PC-9 (cell line): ENCODE results near the gene YPEL1. TPM values are rescaled to one million over a fixed set of nuclear protein-coding genes. Genes with fewer than 3 reads are reported as not detected.

Experiments used
- BruUV-seq: library from RNA; stranded (reverse); fragments of 400-500 nt; replicated peaks from 2 replicates; lab custom pipeline; 2021; lab: Mats Ljungman, UMichigan
- CTCF ChIA-PET: fragments of 300-600 bp; sonication (Branson Sonifier 250); formaldehyde crosslinking; loops from one replicate; lab custom pipeline; 2022; ENCODE audit warnings: antibody characterized with exemption; lab: Charles Lee
- POLR2A ChIA-PET: fragments of 300-600 bp; sonication (Branson Sonifier 250); formaldehyde crosslinking; loops from one replicate; lab custom pipeline; 2022; ENCODE audit warnings: antibody characterized with exemption; ENCODE audit not compliant: unreplicated experiment; lab: Charles Lee
- DNase-seq, 2 experiments: peaks; one replicate each; pipeline versions ENCODE4 v3.0.0 to v3.0.0-alpha.2; 2015 to 2022; ENCODE audit warnings: mixed read lengths in 1 of 2
- H2AFZ ChIP-seq: fragments of 200-600 bp; sonication (generic); 2 replicates; pipeline ENCODE4 v1.8.1; 2017; ENCODE audit warnings: antibody characterized with exemption
- H3F3A ChIP-seq: fragments of 200-600 bp; sonication (generic); 2 replicates; pipeline ENCODE4 v1.8.1; 2017; ENCODE audit warnings: antibody characterized with exemption, mild to moderate bottlenecking, low read depth; ENCODE audit not compliant: insufficient read depth
- H3K27ac ChIP-seq: fragments of 200-600 bp; sonication (generic); 2 replicates; pipeline ENCODE4 v1.6.1; 2016; ENCODE audit warnings: mixed run types
- H3K27me3 ChIP-seq: fragments of 200-600 bp; sonication (generic); 2 replicates; pipeline ENCODE4 v1.6.1; 2016; ENCODE audit warnings: low read depth, mixed run types; ENCODE audit not compliant: insufficient read depth
- H3K36me3 ChIP-seq: fragments of 200-600 bp; sonication (generic); 2 replicates; pipeline ENCODE4 v1.6.1; 2016; ENCODE audit warnings: low read depth, mixed run types
- H3K4me1 ChIP-seq: fragments of 200-600 bp; sonication (generic); replicated peaks from 2 replicates; pipeline ENCODE4 v1.6.1; 2016; ENCODE audit warnings: mixed run types; ENCODE audit not compliant: insufficient read depth
- H3K4me2 ChIP-seq: fragments of 200-600 bp; sonication (generic); 2 replicates; pipeline ENCODE4 v1.6.1; 2017; ENCODE audit warnings: mixed run types
- H3K4me3 ChIP-seq: fragments of 200-600 bp; sonication (generic); 2 replicates; pipeline ENCODE4 v1.6.1; 2016; ENCODE audit warnings: mixed run types
- H3K79me2 ChIP-seq: fragments of 200-600 bp; sonication (generic); 2 replicates; pipeline ENCODE4 v1.6.1; 2017; ENCODE audit warnings: low read depth, mixed run types
- H3K9me2 ChIP-seq: fragments of 200-600 bp; sonication (generic); 2 replicates; pipeline ENCODE4 v1.8.1; 2017; ENCODE audit warnings: mild to moderate bottlenecking; ENCODE audit not compliant: insufficient read depth
- H3K9me3 ChIP-seq: fragments of 200-600 bp; sonication (generic); 2 replicates; pipeline ENCODE4 v1.8.1; 2016; ENCODE audit warnings: low read depth; ENCODE audit not compliant: insufficient read depth
- H4K20me1 ChIP-seq: fragments of 200-600 bp; sonication (generic); 2 replicates; pipeline ENCODE4 v1.8.1; 2017; ENCODE audit not compliant: insufficient read depth
- EZH2 ChIP-seq: fragments of 200-600 bp; sonication (generic); IDR thresholded peaks from 2 replicates; pipeline ENCODE4 v1.8.0; 2017; ENCODE audit warnings: antibody characterized with exemption, low read depth
- intact Hi-C: fragments of 100-400 bp; cut with micrococcal nuclease; formaldehyde crosslinking; loops from one replicate; pipeline ENCODE4 v1.10.0; 2022; ENCODE audit not compliant: unreplicated experiment
- total RNA-seq: library from RNA; stranded (reverse); gene quantifications from 2 replicates; pipeline ENCODE4 v1.2.3, GENCODE V29; 2021
- TF ChIP-seq, protein P1 (sequence below): fragments of 200-600 bp; sonication (generic); conservative IDR thresholded peaks from 2 replicates; pipeline ENCODE4 v1.6.1; 2017; ENCODE audit warnings: mixed run types, antibody characterized with exemption, mild to moderate bottlenecking, moderate library complexity

Gene YPEL1
- total RNA-seq, 1 experiment from 2014 or later: 5.2 TPM

DNA sequence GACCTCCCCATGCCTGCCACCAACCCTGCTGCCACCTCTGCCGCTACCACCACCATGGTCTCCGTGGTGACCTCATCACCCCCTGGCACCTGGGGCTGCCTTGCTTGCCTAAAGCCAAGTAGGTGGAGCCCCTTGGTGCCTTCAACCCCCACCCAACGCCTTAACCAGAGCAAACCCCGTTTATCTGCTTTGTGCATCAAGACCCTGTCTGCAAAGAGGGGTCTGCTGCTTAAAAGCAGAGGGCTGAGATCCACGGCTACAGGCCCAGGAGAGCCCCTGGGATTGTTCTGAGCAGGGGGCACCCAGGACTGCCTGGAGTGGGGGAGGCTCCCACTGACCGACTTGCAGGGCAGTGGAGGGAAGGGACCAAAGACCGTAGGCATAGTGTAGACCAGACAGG lies 74.7 kb downstream of the YPEL1 start:
- H2AFZ ChIP-seq: no peak overlapping the region
- CTCF ChIA-PET: no interaction called here
- peaks cover 12% of the 10 kb centered on the region; the same call in 1 of the 2 replicates for H3F3A ChIP-seq
- TF ChIP-seq, protein P1, sequence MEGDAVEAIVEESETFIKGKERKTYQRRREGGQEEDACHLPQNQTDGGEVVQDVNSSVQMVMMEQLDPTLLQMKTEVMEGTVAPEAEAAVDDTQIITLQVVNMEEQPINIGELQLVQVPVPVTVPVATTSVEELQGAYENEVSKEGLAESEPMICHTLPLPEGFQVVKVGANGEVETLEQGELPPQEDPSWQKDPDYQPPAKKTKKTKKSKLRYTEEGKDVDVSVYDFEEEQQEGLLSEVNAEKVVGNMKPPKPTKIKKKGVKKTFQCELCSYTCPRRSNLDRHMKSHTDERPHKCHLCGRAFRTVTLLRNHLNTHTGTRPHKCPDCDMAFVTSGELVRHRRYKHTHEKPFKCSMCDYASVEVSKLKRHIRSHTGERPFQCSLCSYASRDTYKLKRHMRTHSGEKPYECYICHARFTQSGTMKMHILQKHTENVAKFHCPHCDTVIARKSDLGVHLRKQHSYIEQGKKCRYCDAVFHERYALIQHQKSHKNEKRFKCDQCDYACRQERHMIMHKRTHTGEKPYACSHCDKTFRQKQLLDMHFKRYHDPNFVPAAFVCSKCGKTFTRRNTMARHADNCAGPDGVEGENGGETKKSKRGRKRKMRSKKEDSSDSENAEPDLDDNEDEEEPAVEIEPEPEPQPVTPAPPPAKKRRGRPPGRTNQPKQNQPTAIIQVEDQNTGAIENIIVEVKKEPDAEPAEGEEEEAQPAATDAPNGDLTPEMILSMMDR: no peak
- TF ChIP-seq EZH2: no peak
- POLR2A ChIA-PET: no interaction called here
- 0 out of 2 replicates have a peak, but pooled peaks cover 5% of the 10 kb centered on the region for H3K4me1 ChIP-seq
- no peaks in the 10 kb centered on the region for H3K27me3 ChIP-seq
- H3K79me2 ChIP-seq: no peaks in the 10 kb centered on the region
- no peak overlapping the region for H3K4me3 ChIP-seq
- DNase-seq: no peak
- no peaks in the 10 kb centered on the region for H3K9me2 ChIP-seq
- no peaks in the 10 kb centered on the region for H4K20me1 ChIP-seq
- no peak overlapping the region for H3K4me2 ChIP-seq
- no peaks in the 10 kb centered on the region for H3K9me3 ChIP-seq
- intact Hi-C loops: no loop called here
- BruUV-seq: no TSS peak
- H3K27ac ChIP-seq: no peak overlapping the region
- H3K36me3 ChIP-seq: no peaks in the 10 kb centered on the region

DNA sequence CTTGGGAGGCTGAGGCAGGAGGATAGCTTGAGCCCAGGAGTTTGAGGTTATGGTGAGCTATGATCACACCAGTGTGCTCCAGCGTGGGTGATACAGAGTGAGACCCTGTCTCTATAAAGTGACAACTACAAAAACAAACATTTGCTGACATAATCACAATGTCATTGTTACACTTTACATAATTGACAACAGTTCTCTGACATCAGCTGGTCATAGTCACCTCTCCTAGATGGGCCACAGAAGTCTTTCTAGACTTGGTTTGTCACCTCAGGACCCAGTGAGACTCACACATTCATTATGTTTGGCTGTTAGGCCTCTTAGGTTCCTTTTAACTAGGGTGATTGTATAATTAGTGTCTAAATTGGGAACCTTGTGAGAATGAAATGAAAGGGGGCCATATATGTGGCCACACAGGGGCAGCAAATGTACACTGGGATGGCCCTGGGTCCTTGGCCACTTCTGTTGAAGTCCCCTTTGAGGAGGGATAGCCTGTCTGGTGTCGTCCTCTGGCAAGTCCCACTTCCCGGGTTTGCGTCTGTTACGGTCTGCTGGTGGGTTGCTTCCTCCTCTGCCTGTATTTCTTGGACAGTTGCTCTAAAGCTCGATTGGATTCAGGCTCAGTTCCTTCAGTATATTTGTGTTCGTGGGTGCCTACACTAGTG lies 75.6 kb downstream of the YPEL1 start:
- no peaks in the 10 kb centered on the region for H4K20me1 ChIP-seq
- intact Hi-C loops: no loop called here
- CTCF ChIA-PET: no interaction called here
- no peaks in the 10 kb centered on the region for H3K36me3 ChIP-seq
- BruUV-seq: no TSS peak
- no peak overlapping the region for H3K4me3 ChIP-seq
- no peak overlapping the region for H3K4me2 ChIP-seq
- no peak for DNase-seq
- H3K27me3 ChIP-seq: no peaks in the 10 kb centered on the region
- no peak overlapping the region for H3K27ac ChIP-seq
- POLR2A ChIA-PET: no interaction called here
- no peaks in the 10 kb centered on the region for H3K79me2 ChIP-seq
- H3K4me1 ChIP-seq: 0 out of 2 replicates have a peak, but pooled peaks cover 5% of the 10 kb centered on the region
- H3K9me2 ChIP-seq: no peaks in the 10 kb centered on the region
- peaks cover 12% of the 10 kb centered on the region; the same call in 1 of the 2 replicates for H3F3A ChIP-seq
- TF ChIP-seq, protein P1: no peak
- TF ChIP-seq EZH2: no peak
- H2AFZ ChIP-seq: no peak overlapping the region
- no peaks in the 10 kb centered on the region for H3K9me3 ChIP-seq

DNA sequence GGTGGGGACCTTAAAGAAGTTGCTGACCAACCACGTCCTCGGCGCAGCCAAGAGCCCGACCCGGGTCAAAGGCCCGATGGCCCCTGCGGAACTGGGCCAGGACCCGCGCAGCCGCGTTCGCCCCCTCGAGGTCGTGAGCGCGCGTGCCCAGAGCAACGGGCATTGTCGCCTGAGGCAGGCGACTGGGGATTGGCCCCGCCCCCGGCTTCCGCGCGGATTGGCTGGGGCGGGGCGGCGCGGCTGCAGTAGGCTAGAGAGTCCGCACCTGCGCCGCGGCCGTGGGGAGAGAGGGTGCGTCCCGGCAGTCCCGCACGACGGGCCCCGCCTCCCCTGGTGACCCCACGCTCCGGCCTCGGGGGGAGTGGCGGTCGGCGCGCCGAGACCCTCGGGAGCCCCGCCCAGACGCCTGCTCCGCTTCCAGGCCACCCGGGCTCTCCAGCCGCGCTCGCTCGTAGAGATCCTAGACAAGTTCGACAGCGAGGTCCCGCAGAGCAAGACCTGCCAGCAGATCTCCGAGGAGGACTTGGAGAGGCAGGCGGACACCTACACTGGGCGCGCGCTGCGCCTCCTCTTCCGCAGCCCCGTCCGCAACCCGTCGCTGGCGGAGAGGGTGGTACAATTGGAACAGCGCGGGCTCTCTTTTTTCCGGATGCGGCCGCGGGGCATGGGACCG lies 78.1 kb downstream of the YPEL1 start:
- Histone ChIP-seq H3K27me3 (no peaks in the 10 kb centered on the region), H3K9me3 (no peaks in the 10 kb centered on the region), H2AFZ (peak overlapping the region; percentile 76), H3K79me2 (no peaks in the 10 kb centered on the region), H3K27ac (no peak overlapping the region), H3K9me2 (no peaks in the 10 kb centered on the region), H3F3A (peaks cover 12% of the 10 kb centered on the region; the same call in 1 of the 2 replicates), H3K4me1 (0 out of 2 replicates have a peak, but pooled peaks cover 5% of the 10 kb centered on the region), H3K4me3 (peak overlapping the region; percentile 58), H3K36me3 (no peaks in the 10 kb centered on the region), H4K20me1 (no peaks in the 10 kb centered on the region), H3K4me2 (peak overlapping the region; percentile 68)
- no peak for TF ChIP-seq EZH2
- TF ChIP-seq, protein P1: no peak
- CTCF ChIA-PET: interaction anchor here (0.7 kb wide), 1 partner anchor 29 kb away, joined by 4 read pairs; no protein-coding TSS in a partner anchor
- intact Hi-C loops: no loop called here
- POLR2A ChIA-PET: no interaction called here
- peak; percentile 43 to 73 for DNase-seq
- BruUV-seq: no TSS peak
